T-cell (primary cell): ENCODE results near the gene RYR2. TPM values are rescaled to one million over a fixed set of nuclear protein-coding genes. Genes with fewer than 3 reads are reported as not detected.

Experiments
- ATAC-seq, 4 experiments: fragments of 200-7000 bp in 3 of 4; fragments of 150-1000 bp in 1 of 4; cut with Tn5 transposase; replicated peaks in 1 of 4; 1 replicate in 3 of 4; 2 replicates in 1 of 4; pipeline ENCODE4 v1.10.0; 2021; ENCODE audit warnings: moderate library complexity in 3 of 4, mild to moderate bottlenecking in 2 of 4, moderate number of reproducible peaks in 1 of 4
- CTCF ChIA-PET, 2 donors: fragments of 300-600 bp; sonication (Branson Sonifier 250); formaldehyde crosslinking; loops; one replicate each; lab custom pipeline; 2022; ENCODE audit warnings: antibody characterized with exemption in 2 of 2; lab: Charles Lee
- POLR2A ChIA-PET, 2 donors: fragments of 300-600 bp; sonication (Branson Sonifier 250); formaldehyde crosslinking; loops; one replicate each; lab custom pipeline; 2022; ENCODE audit warnings: antibody characterized with exemption in 2 of 2; lab: Charles Lee
- DNase-seq, 35 experiments: peaks; one replicate each; pipeline versions ENCODE4 v3.0.0 to v3.0.0-alpha.2; 2013 to 2023
- H3K27ac ChIP-seq: one replicate; pipeline ENCODE4 v1.5.1; 2013; ENCODE audit warnings: low read length
- H3K27me3 ChIP-seq, 2 experiments: replicated peaks in 1 of 2; 1 replicate in 1 of 2; 2 replicates in 1 of 2; pipeline versions ENCODE4 v1.6.1 to v1.7.0; 2013; ENCODE audit warnings: low read length in 1 of 2, mixed read lengths in 1 of 2; ENCODE audit not compliant: control insufficient read depth in 2 of 2, insufficient read depth in 2 of 2; ENCODE audit errors: extremely low read depth in 1 of 2
- H3K36me3 ChIP-seq, 2 donors: 1 replicate in 1 of 2; 2 replicates in 1 of 2; pipeline versions ENCODE4 v1.6.1 to v1.7.0; 2013; ENCODE audit warnings: low read length in 1 of 2; ENCODE audit not compliant: control insufficient read depth in 2 of 2, insufficient read depth in 1 of 2; ENCODE audit errors: extremely low read depth in 1 of 2
- H3K4me1 ChIP-seq, 2 experiments: 1 replicate in 1 of 2; 2 replicates in 1 of 2; pipeline versions ENCODE4 v1.6.1 to v1.7.0; 2013; ENCODE audit warnings: low read length in 2 of 2, mixed read lengths in 1 of 2; ENCODE audit not compliant: insufficient read depth in 2 of 2, control insufficient read depth in 1 of 2; ENCODE audit errors: extremely low read depth in 1 of 2
- H3K4me3 ChIP-seq, 2 donors: 1 replicate in 1 of 2; 2 replicates in 1 of 2; pipeline versions ENCODE4 v1.5.1 to v1.7.0; 2013; ENCODE audit warnings: mild to moderate bottlenecking in 2 of 2, low read length in 1 of 2, moderate library complexity in 1 of 2; ENCODE audit not compliant: control insufficient read depth in 1 of 2; ENCODE audit errors: extremely low read depth in 1 of 2
- H3K9me3 ChIP-seq: 2 replicates; pipeline ENCODE4 v1.7.0; 2013
- H3K27ac Mint-ChIP-seq, 2 donors: one replicate each; pipeline ENCODE4 v1.8.0; 2020 to 2021; ENCODE audit warnings: mild to moderate bottlenecking in 2 of 2, mixed read lengths in 2 of 2
- H3K27me3 Mint-ChIP-seq, 2 donors: one replicate each; pipeline ENCODE4 v1.8.0; 2021 to 2022; ENCODE audit warnings: mixed read lengths in 2 of 2
- H3K36me3 Mint-ChIP-seq: one replicate; pipeline ENCODE4 v1.8.0; 2021; ENCODE audit warnings: mixed read lengths
- H3K4me1 Mint-ChIP-seq, 3 donors: one replicate each; pipeline ENCODE4 v1.8.0; 2020 to 2022; ENCODE audit warnings: mixed read lengths in 3 of 3, mild to moderate bottlenecking in 1 of 3
- H3K4me3 Mint-ChIP-seq, 3 donors: one replicate each; pipeline ENCODE4 v1.8.0; 2020 to 2022; ENCODE audit warnings: mild to moderate bottlenecking in 3 of 3, mixed read lengths in 3 of 3, moderate library complexity in 3 of 3
- H3K9me3 Mint-ChIP-seq, 3 donors: one replicate each; pipeline ENCODE4 v1.8.0; 2020 to 2022; ENCODE audit warnings: mixed read lengths in 3 of 3
- WGBS: methylation state at CpG from one replicate; pipeline ENCODE4 v1.1.5; 2013; ENCODE audit warnings: missing lambda C conversion rate; ENCODE audit not compliant: insufficient coverage; 5-methylcytosine and 5-hydroxymethylcytosine counted together
- total RNA-seq, 35 experiments: library from RNA in 6 of 35; stranded (reverse) in 6 of 35; fragments of 120-200 nt in 1 of 35; gene quantifications; one replicate each; pipeline versions ENCODE4 v1.2.1 to v1.2.4 and lab custom pipeline; 2013 to 2026

Gene RYR2
- total RNA-seq, 5 donors from 2014 or later (not counting 1 experiment from before 2014, with no cell fraction given) = 0.07 to 0.33 (median 0.18) TPM; not detected in 1

- Mint-ChIP-seq H3K4me3 (no peak overlapping the region), H3K9me3 (no peaks in the 10 kb centered on the region), H3K36me3 (no peaks in the 10 kb centered on the region), H3K4me1 (no peaks in the 10 kb centered on the region), H3K27me3 (peaks cover 0 to 3% of the 10 kb centered on the region in 2 donors), H3K27ac (no peak overlapping the region)
- ATAC-seq = no peak
- DNase-seq = no peak
- no peaks in the 10 kb centered on the region for H3K36me3 ChIP-seq
- no peaks in the 10 kb centered on the region for H3K9me3 ChIP-seq
- no peaks in the 10 kb centered on the region for H3K27me3 ChIP-seq
- H3K4me3 ChIP-seq = no peak overlapping the region
- H3K4me1 ChIP-seq = no peaks in the 10 kb centered on the region
- CTCF ChIA-PET = no interaction called here
- H3K27ac ChIP-seq = no peak overlapping the region
- POLR2A ChIA-PET = no interaction called here
Measured at GRCh38 chr1:237650809-237651208, 608.8 kb downstream of the RYR2 start.

DNA sequence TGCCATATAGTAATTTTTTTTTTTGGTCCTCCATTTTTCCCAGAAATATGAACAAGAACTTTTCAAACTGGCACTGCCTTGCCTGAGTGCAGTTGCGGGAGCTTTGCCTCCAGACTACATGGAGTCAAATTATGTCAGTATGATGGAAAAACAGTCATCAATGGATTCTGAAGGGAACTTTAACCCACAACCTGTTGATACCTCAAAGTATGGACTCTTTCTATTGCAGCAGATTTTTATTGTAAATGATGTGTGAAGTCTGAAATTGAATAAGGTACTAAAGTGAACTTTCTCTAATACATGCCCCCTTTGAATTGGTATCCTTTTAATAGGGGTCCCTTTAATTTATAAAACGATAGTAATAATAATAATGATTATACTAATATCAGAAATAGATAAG lies 613.8 kb downstream of the RYR2 start:
- no peaks in the 10 kb centered on the region for H3K9me3 ChIP-seq
- H3K4me1 ChIP-seq = no peaks in the 10 kb centered on the region
- H3K27me3 ChIP-seq = no peaks in the 10 kb centered on the region
- H3K9me3 Mint-ChIP-seq = no peaks in the 10 kb centered on the region
- no peak overlapping the region for H3K4me3 ChIP-seq
- no peaks in the 10 kb centered on the region for H3K36me3 ChIP-seq
- no peak for ATAC-seq
- CTCF ChIA-PET = no interaction called here
- no peak for DNase-seq
- POLR2A ChIA-PET = no interaction called here
- no peak overlapping the region for H3K4me3 Mint-ChIP-seq
- no CpG with 5 or more reads among the region's 2 CpGs for WGBS
- no peak overlapping the region for H3K27ac ChIP-seq
- no peaks in the 10 kb centered on the region for H3K36me3 Mint-ChIP-seq
- H3K27me3 Mint-ChIP-seq = no peaks in the 10 kb centered on the region
- H3K27ac Mint-ChIP-seq = no peak overlapping the region
- H3K4me1 Mint-ChIP-seq = no peaks in the 10 kb centered on the region

DNA sequence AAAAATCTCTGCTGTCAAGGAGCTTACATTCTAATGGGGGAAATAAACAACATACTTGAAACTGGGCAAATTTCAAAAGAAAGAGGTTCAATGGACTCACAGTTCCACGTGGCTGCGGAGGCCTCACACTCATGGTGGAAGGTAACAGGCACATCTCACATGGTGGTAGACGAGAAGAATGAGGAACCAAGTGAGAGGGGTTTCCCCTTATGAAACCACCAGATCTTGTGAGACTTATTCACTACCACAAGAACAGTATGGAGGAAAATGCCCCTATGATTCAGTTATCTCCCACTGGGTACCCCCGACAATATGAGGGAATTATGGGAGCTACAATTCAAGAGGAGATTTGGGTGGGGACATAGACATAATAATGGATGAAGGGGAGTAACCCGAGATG lies 622.4 kb downstream of the RYR2 start:
- Mint-ChIP-seq H3K27me3 (peaks cover 0 to 3% of the 10 kb centered on the region in 2 donors), H3K4me1 (no peaks in the 10 kb centered on the region), H3K36me3 (no peaks in the 10 kb centered on the region), H3K27ac (no peak overlapping the region), H3K9me3 (peaks cover 2 to 8% (median 5%) of the 10 kb centered on the region in 3 donors), H3K4me3 (no peak overlapping the region)
- no peaks in the 10 kb centered on the region for H3K4me1 ChIP-seq
- ATAC-seq (no peak), DNase-seq (no peak)
- H3K4me3 ChIP-seq = no peak overlapping the region
- CTCF ChIA-PET = no interaction called here
- no peaks in the 10 kb centered on the region for H3K9me3 ChIP-seq
- no peak overlapping the region for H3K27ac ChIP-seq
- POLR2A ChIA-PET = no interaction called here
- H3K36me3 ChIP-seq = no peaks in the 10 kb centered on the region
- no peaks in the 10 kb centered on the region for H3K27me3 ChIP-seq
- 90% methylated on average over 2 of the region's 5 CpGs for WGBS

- no peaks in the 10 kb centered on the region for H3K36me3 ChIP-seq
- H3K4me1 ChIP-seq = no peaks in the 10 kb centered on the region
- H3K27ac ChIP-seq = no peak overlapping the region
- Mint-ChIP-seq H3K9me3 (peaks cover 2 to 5% (median 4%) of the 10 kb centered on the region in 3 donors), H3K27me3 (no peaks in the 10 kb centered on the region), H3K27ac (no peak overlapping the region), H3K36me3 (no peaks in the 10 kb centered on the region), H3K4me3 (no peak overlapping the region), H3K4me1 (no peaks in the 10 kb centered on the region)
- no peaks in the 10 kb centered on the region for H3K9me3 ChIP-seq
- H3K27me3 ChIP-seq = no peaks in the 10 kb centered on the region
- POLR2A ChIA-PET = no interaction called here
- no CpG with 5 or more reads among the region's 1 CpG for WGBS
- DNase-seq (no peak), ATAC-seq (no peak)
- H3K4me3 ChIP-seq = no peak overlapping the region
- CTCF ChIA-PET = no interaction called here
Measured at GRCh38 chr1:237670302-237670701, 628.3 kb downstream of the RYR2 start.

DNA sequence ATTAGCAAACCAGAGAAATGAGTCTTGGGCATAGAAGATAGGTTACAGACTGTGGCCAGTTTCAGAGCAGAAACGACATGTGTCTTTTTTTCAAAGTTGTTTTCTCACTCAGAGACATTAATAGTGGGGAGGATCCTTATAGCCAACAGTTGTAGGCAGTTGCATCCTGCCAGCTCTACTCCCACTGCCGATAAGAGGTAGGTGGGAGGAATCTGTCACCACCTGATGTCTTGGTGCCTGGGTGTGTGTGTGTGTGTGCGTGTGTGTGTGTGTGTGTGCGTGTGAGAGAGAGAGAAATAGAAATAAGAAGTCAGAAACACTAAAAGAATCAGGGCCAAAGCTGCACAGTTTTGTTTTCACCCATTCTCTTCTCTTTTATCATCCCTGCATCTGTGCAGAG lies 629.3 kb downstream of the RYR2 start:
- 80% methylated on average over 1 of the region's 4 CpGs for WGBS
- Mint-ChIP-seq H3K4me1 (no peaks in the 10 kb centered on the region), H3K36me3 (no peaks in the 10 kb centered on the region), H3K9me3 (peaks cover 2 to 7% (median 5%) of the 10 kb centered on the region in 3 donors), H3K4me3 (no peak overlapping the region), H3K27me3 (no peaks in the 10 kb centered on the region), H3K27ac (no peak overlapping the region)
- H3K27ac ChIP-seq = no peak overlapping the region
- CTCF ChIA-PET = no interaction called here
- no peaks in the 10 kb centered on the region for H3K9me3 ChIP-seq
- H3K36me3 ChIP-seq = no peaks in the 10 kb centered on the region
- H3K27me3 ChIP-seq = no peaks in the 10 kb centered on the region
- POLR2A ChIA-PET = no interaction called here
- ATAC-seq (no peak), DNase-seq (no peak)
- no peaks in the 10 kb centered on the region for H3K4me1 ChIP-seq
- no peak overlapping the region for H3K4me3 ChIP-seq

DNA sequence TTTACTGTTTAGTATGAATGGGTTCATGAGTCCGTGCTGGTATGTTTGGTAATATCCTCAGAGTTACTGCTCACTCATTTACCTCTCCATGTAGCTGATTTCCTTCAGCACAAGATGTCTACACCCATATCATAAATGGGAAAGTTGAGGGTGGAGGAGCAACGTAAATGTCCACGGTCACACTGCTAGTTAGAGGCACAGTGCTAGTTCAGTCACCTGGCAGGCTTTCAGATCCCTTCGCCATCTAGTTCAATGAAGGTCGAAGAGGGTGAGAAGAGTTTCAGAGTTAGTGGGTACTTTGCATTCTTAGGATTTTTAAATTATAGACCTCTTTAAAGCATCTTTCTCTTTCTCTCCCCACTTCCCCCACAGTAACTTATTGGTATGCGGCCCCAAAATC lies 630.0 kb downstream of the RYR2 start:
- H3K4me1 Mint-ChIP-seq = no peaks in the 10 kb centered on the region
- H3K27me3 Mint-ChIP-seq = no peaks in the 10 kb centered on the region

GRCh38 chr1:237672748-237673147 lies 630.8 kb downstream of the RYR2 start:
- Mint-ChIP-seq H3K4me1 (no peaks in the 10 kb centered on the region), H3K27me3 (no peaks in the 10 kb centered on the region)

More for the DNA sequence above, 630.0 kb downstream of the RYR2 start:
- no peaks in the 10 kb centered on the region for H3K36me3 ChIP-seq
- no peak overlapping the region for H3K4me3 Mint-ChIP-seq
- ChIA-PET CTCF (no interaction called here), POLR2A (no interaction called here)
- H3K27ac ChIP-seq = no peak overlapping the region
- no peak overlapping the region for H3K4me3 ChIP-seq
- DNase-seq (no peak), ATAC-seq (no peak)
- no peak overlapping the region for H3K27ac Mint-ChIP-seq
- H3K36me3 Mint-ChIP-seq = no peaks in the 10 kb centered on the region
- no peaks in the 10 kb centered on the region for H3K4me1 ChIP-seq
- H3K27me3 ChIP-seq = no peaks in the 10 kb centered on the region
- H3K9me3 ChIP-seq = no peaks in the 10 kb centered on the region
- peaks cover 2 to 7% (median 5%) of the 10 kb centered on the region in 3 donors for H3K9me3 Mint-ChIP-seq
- no CpG with 5 or more reads among the region's 6 CpGs for WGBS

More at GRCh38 chr1:237672748-237673147, 630.8 kb downstream of the RYR2 start:
- Mint-ChIP-seq H3K27ac (no peak overlapping the region), H3K36me3 (no peaks in the 10 kb centered on the region), H3K9me3 (peaks cover 2 to 7% (median 5%) of the 10 kb centered on the region in 3 donors), H3K4me3 (no peak overlapping the region)
- H3K27ac ChIP-seq = no peak overlapping the region
- no peaks in the 10 kb centered on the region for H3K27me3 ChIP-seq
- DNase-seq (no peak), ATAC-seq (no peak)
- no CpG with 5 or more reads among the region's 2 CpGs for WGBS
- H3K36me3 ChIP-seq = no peaks in the 10 kb centered on the region
- H3K4me3 ChIP-seq = no peak overlapping the region
- ChIA-PET CTCF (no interaction called here), POLR2A (no interaction called here)
- no peaks in the 10 kb centered on the region for H3K4me1 ChIP-seq
- no peaks in the 10 kb centered on the region for H3K9me3 ChIP-seq
